ENCODE measurements around the gene BARX2.

Gene BARX2

DNA sequence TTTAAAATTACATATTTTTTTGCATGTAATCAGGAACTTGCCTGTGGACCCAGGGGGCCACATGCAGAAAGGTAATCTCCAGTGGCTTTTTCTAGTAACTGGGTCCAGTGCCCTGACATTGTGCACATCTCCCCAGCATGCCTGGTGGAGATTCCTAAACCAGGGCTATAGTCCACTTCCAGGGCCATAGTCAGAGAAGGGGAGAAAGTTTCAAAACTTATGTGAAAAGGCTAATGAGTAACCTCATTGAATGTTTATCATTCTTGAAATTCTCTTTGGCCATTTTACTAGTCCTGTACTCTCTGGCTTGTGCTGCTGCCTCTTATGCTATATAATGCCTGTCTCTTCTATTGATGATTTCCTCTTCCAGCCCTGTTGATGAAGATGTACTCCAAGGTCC is 47.8 kb downstream of the BARX2 start:
- Histone ChIP-seq H3K36me3 (ENCODE audit: control insufficient read depth, insufficient read depth, low read length) (no peaks in the 10 kb centered on the region), H3K9ac (ENCODE audit: low read length) (no peak overlapping the region), H3K27ac (ENCODE audit: low read depth, low read length) (no peak overlapping the region), H3K4me1 (ENCODE audit: control insufficient read depth, insufficient read depth, low read length) (no peaks in the 10 kb centered on the region), H3K27me3 (ENCODE audit: control insufficient read depth, insufficient read depth, low read length) (no peaks in the 10 kb centered on the region), H3K9me3 (ENCODE audit: control insufficient read depth, insufficient read depth, low read depth, low read length) (no peaks in the 10 kb centered on the region), H3K4me3 (ENCODE audit: low read depth, low read length) (no peak overlapping the region)

- Histone ChIP-seq H3K9me3 (ENCODE audit: control insufficient read depth, insufficient read depth, low read depth, low read length) (no peaks in the 10 kb centered on the region), H3K36me3 (ENCODE audit: control insufficient read depth, insufficient read depth, low read length) (no peaks in the 10 kb centered on the region), H3K27ac (ENCODE audit: low read depth, low read length) (no peak overlapping the region), H3K9ac (ENCODE audit: low read length) (no peak overlapping the region), H3K27me3 (ENCODE audit: control insufficient read depth, insufficient read depth, low read length) (no peaks in the 10 kb centered on the region), H3K4me3 (ENCODE audit: low read depth, low read length) (no peak overlapping the region), H3K4me1 (ENCODE audit: control insufficient read depth, insufficient read depth, low read length) (no peaks in the 10 kb centered on the region)
These were observed 49.6 kb downstream of the BARX2 start for GRCh38 chr11:129425214-129425613.

GRCh38 chr11:129426038-129426437 is 50.4 kb downstream of the BARX2 start:
- no peak overlapping the region for H3K9ac ChIP-seq (ENCODE audit: low read length)
- no peaks in the 10 kb centered on the region for H3K36me3 ChIP-seq (ENCODE audit: control insufficient read depth, insufficient read depth, low read length)
- no peaks in the 10 kb centered on the region for H3K4me1 ChIP-seq (ENCODE audit: control insufficient read depth, insufficient read depth, low read length)
- H3K27ac ChIP-seq (ENCODE audit: low read depth, low read length): no peak overlapping the region
- H3K27me3 ChIP-seq (ENCODE audit: control insufficient read depth, insufficient read depth, low read length): no peaks in the 10 kb centered on the region
- H3K9me3 ChIP-seq (ENCODE audit: control insufficient read depth, insufficient read depth, low read depth, low read length): peaks cover 6% of the 10 kb centered on the region
- no peak overlapping the region for H3K4me3 ChIP-seq (ENCODE audit: low read depth, low read length)

- no peaks in the 10 kb centered on the region for H3K4me1 ChIP-seq (ENCODE audit: control insufficient read depth, insufficient read depth, low read length)
- peaks cover 12% of the 10 kb centered on the region for H3K9me3 ChIP-seq (ENCODE audit: control insufficient read depth, insufficient read depth, low read depth, low read length)
- no peak overlapping the region for H3K27ac ChIP-seq (ENCODE audit: low read depth, low read length)
- no peak overlapping the region for H3K9ac ChIP-seq (ENCODE audit: low read length)
- H3K27me3 ChIP-seq (ENCODE audit: control insufficient read depth, insufficient read depth, low read length): no peaks in the 10 kb centered on the region
- H3K4me3 ChIP-seq (ENCODE audit: low read depth, low read length): no peak overlapping the region
- H3K36me3 ChIP-seq (ENCODE audit: control insufficient read depth, insufficient read depth, low read length): no peaks in the 10 kb centered on the region
These were observed 51.1 kb downstream of the BARX2 start for GRCh38 chr11:129426776-129427175.

DNA sequence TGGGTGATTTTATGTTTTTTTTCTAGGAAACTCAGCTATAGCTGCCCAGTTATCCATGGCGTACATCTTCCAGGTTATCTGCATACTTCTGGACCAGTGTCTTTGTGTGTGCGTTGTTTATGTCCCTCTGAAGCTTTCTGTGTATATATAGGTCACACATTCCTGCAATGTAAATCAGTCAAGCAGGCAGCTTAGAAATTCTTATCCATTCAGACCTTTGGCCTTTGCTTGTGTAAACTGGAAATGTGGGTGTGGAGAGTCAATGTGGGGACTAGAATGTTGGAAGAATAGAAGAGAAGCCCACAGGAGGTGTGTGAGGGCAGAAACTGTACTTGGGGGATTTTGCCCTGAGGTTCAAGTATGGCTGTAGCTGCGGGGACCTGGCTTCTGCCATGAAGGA is 51.7 kb downstream of the BARX2 start:
- H3K27me3 ChIP-seq (ENCODE audit: control insufficient read depth, insufficient read depth, low read length): no peaks in the 10 kb centered on the region
- H3K36me3 ChIP-seq (ENCODE audit: control insufficient read depth, insufficient read depth, low read length): no peaks in the 10 kb centered on the region
- H3K4me1 ChIP-seq (ENCODE audit: control insufficient read depth, insufficient read depth, low read length): no peaks in the 10 kb centered on the region
- no peak overlapping the region for H3K9ac ChIP-seq (ENCODE audit: low read length)
- peaks cover 12% of the 10 kb centered on the region for H3K9me3 ChIP-seq (ENCODE audit: control insufficient read depth, insufficient read depth, low read depth, low read length)
- H3K4me3 ChIP-seq (ENCODE audit: low read depth, low read length): no peak overlapping the region
- H3K27ac ChIP-seq (ENCODE audit: low read depth, low read length): no peak overlapping the region

DNA sequence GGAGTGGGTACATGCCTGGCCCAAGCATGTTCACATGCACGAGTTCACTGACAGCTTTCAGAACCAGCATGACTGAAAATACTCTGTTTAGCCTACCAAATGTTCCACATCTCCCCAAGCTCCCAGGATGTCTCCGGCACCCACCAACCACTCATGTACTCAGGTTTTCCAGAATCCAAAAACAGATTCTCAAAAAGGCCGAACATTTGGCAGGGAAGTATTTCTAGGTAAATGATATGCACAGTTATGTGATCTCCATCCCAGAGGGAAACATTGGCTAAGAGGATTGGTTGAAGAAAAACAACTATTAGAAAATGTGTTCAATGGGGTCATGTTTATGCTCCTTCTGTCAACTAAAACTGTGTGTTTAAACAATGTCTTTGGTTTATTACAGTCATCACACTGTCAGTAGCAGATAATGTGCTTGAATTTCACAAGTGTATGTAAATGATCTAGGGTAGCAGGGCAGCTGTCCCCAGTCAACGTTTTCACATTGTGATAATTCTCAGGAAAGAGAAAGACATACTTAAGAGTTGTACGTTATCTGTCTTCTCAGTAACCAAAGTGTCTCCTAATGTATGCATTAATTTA is 52.3 kb downstream of the BARX2 start:
- H3K4me3 ChIP-seq (ENCODE audit: low read depth, low read length): no peak overlapping the region
- no peaks in the 10 kb centered on the region for H3K27me3 ChIP-seq (ENCODE audit: control insufficient read depth, insufficient read depth, low read length)
- no peaks in the 10 kb centered on the region for H3K4me1 ChIP-seq (ENCODE audit: control insufficient read depth, insufficient read depth, low read length)
- no peaks in the 10 kb centered on the region for H3K36me3 ChIP-seq (ENCODE audit: control insufficient read depth, insufficient read depth, low read length)
- no peak overlapping the region for H3K9ac ChIP-seq (ENCODE audit: low read length)
- no peak overlapping the region for H3K27ac ChIP-seq (ENCODE audit: low read depth, low read length)
- H3K9me3 ChIP-seq (ENCODE audit: control insufficient read depth, insufficient read depth, low read depth, low read length): peaks cover 12% of the 10 kb centered on the region

DNA sequence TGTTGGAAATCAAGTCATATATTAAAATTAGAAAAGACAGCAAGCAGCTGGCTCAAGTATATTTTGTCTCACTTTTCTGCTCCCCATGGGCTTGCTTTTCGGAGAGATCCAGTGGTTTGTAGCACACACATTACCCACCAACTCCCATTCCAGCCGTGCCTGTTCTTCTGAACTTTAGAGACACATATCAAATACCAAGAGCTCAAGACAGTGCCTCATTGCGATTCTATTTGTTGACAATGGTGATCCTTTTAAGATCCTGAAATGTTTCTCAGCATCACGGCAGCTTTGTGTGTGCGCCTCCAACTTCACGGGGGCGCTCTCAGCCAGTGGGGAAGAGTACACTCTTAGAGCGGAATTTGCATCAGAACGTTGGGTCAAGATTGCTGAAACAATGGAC is 52.9 kb downstream of the BARX2 start:
- H3K9ac ChIP-seq (ENCODE audit: low read length): no peak overlapping the region
- no peak overlapping the region for H3K27ac ChIP-seq (ENCODE audit: low read depth, low read length)
- H3K36me3 ChIP-seq (ENCODE audit: control insufficient read depth, insufficient read depth, low read length): no peaks in the 10 kb centered on the region
- H3K9me3 ChIP-seq (ENCODE audit: control insufficient read depth, insufficient read depth, low read depth, low read length): peaks cover 12% of the 10 kb centered on the region
- no peaks in the 10 kb centered on the region for H3K4me1 ChIP-seq (ENCODE audit: control insufficient read depth, insufficient read depth, low read length)
- H3K4me3 ChIP-seq (ENCODE audit: low read depth, low read length): no peak overlapping the region
- no peaks in the 10 kb centered on the region for H3K27me3 ChIP-seq (ENCODE audit: control insufficient read depth, insufficient read depth, low read length)

DNA sequence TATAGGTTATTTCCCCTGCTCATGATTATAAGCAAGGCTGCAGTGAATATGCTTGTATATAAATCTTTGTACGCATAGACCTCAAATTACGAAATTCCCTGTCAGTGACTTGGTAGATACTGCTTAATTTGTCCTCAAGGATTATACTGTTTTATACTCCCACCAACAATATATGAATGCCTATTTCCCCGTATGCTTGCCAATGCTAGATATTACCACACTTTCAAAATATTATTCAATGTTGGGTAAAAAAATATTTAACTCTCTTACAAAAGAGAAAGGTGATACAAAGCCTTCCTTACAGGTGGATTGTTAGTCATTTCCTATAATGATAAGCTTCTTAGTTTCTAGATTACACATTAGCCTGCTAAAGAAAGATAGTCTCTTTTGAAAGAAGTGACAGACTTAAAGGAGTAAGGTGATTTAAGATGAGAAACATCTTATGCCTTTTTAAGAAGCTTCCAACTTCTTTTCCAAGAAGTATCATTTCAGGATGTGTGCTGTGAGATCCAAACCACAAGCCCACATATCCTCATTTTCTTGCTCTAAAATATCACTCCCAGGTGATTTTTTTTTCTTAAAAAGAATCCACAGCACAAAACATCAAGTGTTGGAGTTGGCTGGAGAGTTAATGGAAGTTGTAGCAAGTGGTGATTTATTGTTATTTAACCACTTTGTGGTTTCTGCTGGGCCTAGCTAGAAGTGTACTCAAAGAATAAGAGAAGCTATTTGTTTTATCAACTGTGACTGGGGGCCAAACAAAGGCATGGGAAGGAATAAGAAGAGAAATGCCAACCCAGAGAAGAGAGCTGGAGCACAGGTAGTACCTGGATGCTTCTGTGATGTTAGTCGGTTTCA is 59.2 kb downstream of the BARX2 start:
- H3K4me3 ChIP-seq (ENCODE audit: low read depth, low read length): no peak overlapping the region
- H3K27me3 ChIP-seq (ENCODE audit: control insufficient read depth, insufficient read depth, low read length): no peaks in the 10 kb centered on the region
- H3K4me1 ChIP-seq (ENCODE audit: control insufficient read depth, insufficient read depth, low read length): no peaks in the 10 kb centered on the region
- H3K9me3 ChIP-seq (ENCODE audit: control insufficient read depth, insufficient read depth, low read depth, low read length): peaks cover 12% of the 10 kb centered on the region
- H3K36me3 ChIP-seq (ENCODE audit: control insufficient read depth, insufficient read depth, low read length): no peaks in the 10 kb centered on the region
- H3K9ac ChIP-seq (ENCODE audit: low read length): no peak overlapping the region
- no peak overlapping the region for H3K27ac ChIP-seq (ENCODE audit: low read depth, low read length)

- no peaks in the 10 kb centered on the region for H3K27me3 ChIP-seq (ENCODE audit: control insufficient read depth, insufficient read depth, low read length)
- peaks cover 7% of the 10 kb centered on the region; the same call in 1 of the 2 replicates for H3K4me1 ChIP-seq (ENCODE audit: control insufficient read depth, insufficient read depth, low read length)
- H3K4me3 ChIP-seq (ENCODE audit: low read depth, low read length): no peak overlapping the region
- no peak overlapping the region for H3K27ac ChIP-seq (ENCODE audit: low read depth, low read length)
- H3K36me3 ChIP-seq (ENCODE audit: control insufficient read depth, insufficient read depth, low read length): no peaks in the 10 kb centered on the region
- peaks cover 9% of the 10 kb centered on the region for H3K9me3 ChIP-seq (ENCODE audit: control insufficient read depth, insufficient read depth, low read depth, low read length)
- no peak overlapping the region for H3K9ac ChIP-seq (ENCODE audit: low read length)
These were observed 60.0 kb downstream of the BARX2 start for GRCh38 chr11:129435499-129436245.

- H3K27me3 ChIP-seq (ENCODE audit: control insufficient read depth, insufficient read depth, low read length): no peaks in the 10 kb centered on the region
- peaks cover 9% of the 10 kb centered on the region; the same call in 1 of the 2 replicates for H3K4me1 ChIP-seq (ENCODE audit: control insufficient read depth, insufficient read depth, low read length)
- H3K27ac ChIP-seq (ENCODE audit: low read depth, low read length): no peak overlapping the region
- no peaks in the 10 kb centered on the region for H3K36me3 ChIP-seq (ENCODE audit: control insufficient read depth, insufficient read depth, low read length)
- H3K4me3 ChIP-seq (ENCODE audit: low read depth, low read length): no peak overlapping the region
- no peak overlapping the region for H3K9ac ChIP-seq (ENCODE audit: low read length)
- peaks cover under 1% of the 10 kb centered on the region for H3K9me3 ChIP-seq (ENCODE audit: control insufficient read depth, insufficient read depth, low read depth, low read length)
These were observed 60.9 kb downstream of the BARX2 start for GRCh38 chr11:129436573-129436972.

Data from HUES6 (cell line).